ENCODE data around the gene GPR176.
A peak's percentile ranks its signal among the peaks of the same experiment; 100 is the strongest.
"Not testable (repeated sequence)": the region's sequence is repeated elsewhere in the genome, so short reads cannot be mapped to it uniquely, and the experiment has no call there.

Gene GPR176

GRCh38 chr15:39934397-39935071, 14.5 kb upstream of the GPR176 start:
- no peak for DNase-seq

GRCh38 chr15:39931615-39932014, 11.5 kb upstream of the GPR176 start:
- DNase-seq: no peak

GRCh38 chr15:39926526-39926925, 6.5 kb upstream of the GPR176 start:
- DNase-seq: no peak

GRCh38 chr15:39925112-39925842, 5.2 kb upstream of the GPR176 start:
- no peak for DNase-seq

- no peak for DNase-seq
Measured at GRCh38 chr15:39924437-39924836, 4.4 kb upstream of the GPR176 start.

GRCh38 chr15:39922462-39923092, 2.5 kb upstream of the GPR176 start:
- DNase-seq: no peak

GRCh38 chr15:39921274-39921638, 1.2 kb upstream of the GPR176 start:
- DNase-seq: no peak

GRCh38 chr15:39920510-39921273, 626 bp upstream of the GPR176 start:
- DNase-seq: peak; percentile 68

- DNase-seq: no peak
Measured at GRCh38 chr15:39919411-39919747, 687 bp downstream of the GPR176 start.

GRCh38 chr15:39918688-39919385, 1.2 kb downstream of the GPR176 start:
- no peak for DNase-seq

- no peak for DNase-seq
Measured at GRCh38 chr15:39914977-39915376, 5.1 kb downstream of the GPR176 start.

- no peak for DNase-seq
Measured at GRCh38 chr15:39909007-39909406, 11.1 kb downstream of the GPR176 start.

- DNase-seq: no peak
Measured at GRCh38 chr15:39908186-39908585, 11.9 kb downstream of the GPR176 start.

- DNase-seq: no peak
Measured at GRCh38 chr15:39907216-39907615, 12.8 kb downstream of the GPR176 start.

GRCh38 chr15:39904115-39904514, 16.0 kb downstream of the GPR176 start:
- DNase-seq: no peak

- no peak for DNase-seq
Measured at GRCh38 chr15:39898317-39898716, 21.7 kb downstream of the GPR176 start.

- DNase-seq: no peak
Measured at GRCh38 chr15:39896846-39897245, 23.2 kb downstream of the GPR176 start.

- no peak for DNase-seq
Measured at GRCh38 chr15:39896101-39896500, 24.0 kb downstream of the GPR176 start.

GRCh38 chr15:39893051-39893450, 27.0 kb downstream of the GPR176 start:
- DNase-seq: not testable (repeated sequence)

- no peak for DNase-seq
Measured at GRCh38 chr15:39892418-39892817, 27.6 kb downstream of the GPR176 start.

GRCh38 chr15:39890621-39891020, 29.4 kb downstream of the GPR176 start:
- DNase-seq: no peak

- DNase-seq: no peak
Measured at GRCh38 chr15:39889601-39890000, 30.5 kb downstream of the GPR176 start.

GRCh38 chr15:39888809-39889208, 31.3 kb downstream of the GPR176 start:
- DNase-seq: no peak
